ENCODE data around the gene DYNLT4. TPM values are rescaled to one million over a fixed set of nuclear protein-coding genes. Genes with fewer than 3 reads are reported as not detected.

The DYNLT4 gene
- total RNA-seq, 1 experiment from 2014 or later, result not detected

DNA sequence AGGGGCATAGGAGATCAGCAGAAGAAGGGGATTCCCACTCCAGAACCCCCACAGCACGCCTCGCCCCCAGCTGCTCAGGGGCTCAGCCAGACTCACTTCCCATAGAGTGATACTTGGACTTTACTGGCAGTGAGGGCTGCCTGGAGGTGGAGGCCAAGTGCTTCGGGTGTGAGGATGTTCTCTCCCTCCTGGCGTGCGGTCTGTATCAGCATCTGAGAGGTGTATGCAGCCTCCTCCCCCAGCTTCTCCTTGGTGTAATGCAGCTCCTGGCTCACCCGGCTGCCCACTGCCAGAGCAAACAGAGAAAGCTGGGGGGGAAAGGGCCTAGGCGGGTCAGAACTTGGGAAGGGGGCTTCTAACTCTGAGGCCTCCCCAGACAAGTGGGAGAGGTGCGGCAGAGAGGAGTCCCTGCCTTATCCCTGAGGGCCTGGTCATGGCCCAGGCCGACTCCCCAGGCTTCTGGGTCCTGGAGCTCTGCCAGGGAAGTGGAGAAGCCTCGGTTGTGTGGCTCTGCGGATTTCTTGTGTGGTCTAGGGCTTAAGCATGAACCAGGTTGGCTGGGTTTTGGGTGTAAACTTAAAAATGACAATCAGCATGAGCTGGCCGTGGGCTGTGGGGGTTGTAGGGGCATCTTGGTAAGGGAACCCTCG is 25.0 kb upstream of the DYNLT4 start:
- no peak for ATAC-seq
- Histone ChIP-seq H3K27me3 (ENCODE audit: control insufficient read depth, insufficient read depth, low read length) (no peaks in the 10 kb centered on the region), H3K27ac (ENCODE audit: low read length) (no peak overlapping the region), H3K9me3 (ENCODE audit: control insufficient read depth, insufficient read depth, low read depth, low read length) (no peaks in the 10 kb centered on the region), H3K4me1 (ENCODE audit: control insufficient read depth, insufficient read depth, low read length) (no peaks in the 10 kb centered on the region), H3K4me3 (ENCODE audit: low read depth in 2 of 2, low read length in 2 of 2) (no peak overlapping the region), H3K36me3 (ENCODE audit: control insufficient read depth, insufficient read depth, low read length) (no peaks in the 10 kb centered on the region)
- no TSS peak for BruUV-seq (replicated peaks)
- ChIA-PET POLR2A (no interaction called here), CTCF (no interaction called here)
- DNase-seq (ENCODE audit: low read depth, low spot score), result no peak
- TF ChIP-seq, protein P1, sequence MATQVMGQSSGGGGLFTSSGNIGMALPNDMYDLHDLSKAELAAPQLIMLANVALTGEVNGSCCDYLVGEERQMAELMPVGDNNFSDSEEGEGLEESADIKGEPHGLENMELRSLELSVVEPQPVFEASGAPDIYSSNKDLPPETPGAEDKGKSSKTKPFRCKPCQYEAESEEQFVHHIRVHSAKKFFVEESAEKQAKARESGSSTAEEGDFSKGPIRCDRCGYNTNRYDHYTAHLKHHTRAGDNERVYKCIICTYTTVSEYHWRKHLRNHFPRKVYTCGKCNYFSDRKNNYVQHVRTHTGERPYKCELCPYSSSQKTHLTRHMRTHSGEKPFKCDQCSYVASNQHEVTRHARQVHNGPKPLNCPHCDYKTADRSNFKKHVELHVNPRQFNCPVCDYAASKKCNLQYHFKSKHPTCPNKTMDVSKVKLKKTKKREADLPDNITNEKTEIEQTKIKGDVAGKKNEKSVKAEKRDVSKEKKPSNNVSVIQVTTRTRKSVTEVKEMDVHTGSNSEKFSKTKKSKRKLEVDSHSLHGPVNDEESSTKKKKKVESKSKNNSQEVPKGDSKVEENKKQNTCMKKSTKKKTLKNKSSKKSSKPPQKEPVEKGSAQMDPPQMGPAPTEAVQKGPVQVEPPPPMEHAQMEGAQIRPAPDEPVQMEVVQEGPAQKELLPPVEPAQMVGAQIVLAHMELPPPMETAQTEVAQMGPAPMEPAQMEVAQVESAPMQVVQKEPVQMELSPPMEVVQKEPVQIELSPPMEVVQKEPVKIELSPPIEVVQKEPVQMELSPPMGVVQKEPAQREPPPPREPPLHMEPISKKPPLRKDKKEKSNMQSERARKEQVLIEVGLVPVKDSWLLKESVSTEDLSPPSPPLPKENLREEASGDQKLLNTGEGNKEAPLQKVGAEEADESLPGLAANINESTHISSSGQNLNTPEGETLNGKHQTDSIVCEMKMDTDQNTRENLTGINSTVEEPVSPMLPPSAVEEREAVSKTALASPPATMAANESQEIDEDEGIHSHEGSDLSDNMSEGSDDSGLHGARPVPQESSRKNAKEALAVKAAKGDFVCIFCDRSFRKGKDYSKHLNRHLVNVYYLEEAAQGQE (IDR thresholded peaks at IDR 0.05; ENCODE audit: insufficient read depth in 1 of 2, low read depth in 2 of 2, low read length in 1 of 2), result no peak
- TF ChIP-seq POLR2AphosphoS5 (IDR thresholded peaks at IDR 0.05; ENCODE audit: low read depth, low read length) (no peak), TCF7L2 (IDR thresholded peaks at IDR 0.05; ENCODE audit: low read depth, low read length) (no peak), SIN3A (IDR thresholded peaks at IDR 0.05; ENCODE audit: borderline replicate concordance, insufficient read depth, low read depth, low read length) (no peak)
- TF ChIP-seq, protein P2, sequence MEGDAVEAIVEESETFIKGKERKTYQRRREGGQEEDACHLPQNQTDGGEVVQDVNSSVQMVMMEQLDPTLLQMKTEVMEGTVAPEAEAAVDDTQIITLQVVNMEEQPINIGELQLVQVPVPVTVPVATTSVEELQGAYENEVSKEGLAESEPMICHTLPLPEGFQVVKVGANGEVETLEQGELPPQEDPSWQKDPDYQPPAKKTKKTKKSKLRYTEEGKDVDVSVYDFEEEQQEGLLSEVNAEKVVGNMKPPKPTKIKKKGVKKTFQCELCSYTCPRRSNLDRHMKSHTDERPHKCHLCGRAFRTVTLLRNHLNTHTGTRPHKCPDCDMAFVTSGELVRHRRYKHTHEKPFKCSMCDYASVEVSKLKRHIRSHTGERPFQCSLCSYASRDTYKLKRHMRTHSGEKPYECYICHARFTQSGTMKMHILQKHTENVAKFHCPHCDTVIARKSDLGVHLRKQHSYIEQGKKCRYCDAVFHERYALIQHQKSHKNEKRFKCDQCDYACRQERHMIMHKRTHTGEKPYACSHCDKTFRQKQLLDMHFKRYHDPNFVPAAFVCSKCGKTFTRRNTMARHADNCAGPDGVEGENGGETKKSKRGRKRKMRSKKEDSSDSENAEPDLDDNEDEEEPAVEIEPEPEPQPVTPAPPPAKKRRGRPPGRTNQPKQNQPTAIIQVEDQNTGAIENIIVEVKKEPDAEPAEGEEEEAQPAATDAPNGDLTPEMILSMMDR (IDR thresholded peaks at IDR 0.05), result no peak
- intact Hi-C loops (cut with micrococcal nuclease; ENCODE audit: unreplicated experiment), result loop anchor here (10.0 kb wide), 1 partner anchor 473 kb away; no protein-coding TSS in a partner anchor
- in situ Hi-C loops (cut with HindIII; ENCODE audit: low pct_unique_long_range_greater_than_20kb, low sequenced_read_pairs), result no loop called here

DNA sequence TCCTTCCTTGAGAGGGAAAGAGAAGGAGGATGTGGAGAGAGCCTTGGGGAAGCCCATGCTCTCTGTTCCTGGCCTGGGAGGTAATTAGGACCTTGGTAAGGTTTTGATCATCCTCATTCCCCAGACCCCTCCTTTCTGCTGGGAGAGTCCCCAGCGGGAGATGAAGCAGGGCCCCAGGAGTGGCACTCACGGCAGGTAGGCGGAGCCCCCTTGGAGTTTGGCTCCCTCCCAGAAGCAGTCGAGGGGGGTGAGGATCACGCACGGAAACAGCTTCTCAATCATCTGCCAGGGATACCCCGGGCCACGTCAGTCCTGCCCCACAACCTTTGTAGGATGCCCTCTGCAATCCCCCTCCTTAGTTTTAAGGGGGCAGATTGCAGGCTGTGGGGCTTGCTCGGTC is 24.4 kb upstream of the DYNLT4 start:
- ATAC-seq (no peak), DNase-seq (ENCODE audit: low read depth, low spot score) (no peak)
- POLR2A ChIA-PET, result no interaction called here
- intact Hi-C loops (cut with micrococcal nuclease; ENCODE audit: unreplicated experiment) (loop anchor here (10.0 kb wide), 1 partner anchor 473 kb away; no protein-coding TSS in a partner anchor), in situ Hi-C loops (cut with HindIII; ENCODE audit: low pct_unique_long_range_greater_than_20kb, low sequenced_read_pairs) (no loop called here)
- no peak for TF ChIP-seq SIN3A (IDR thresholded peaks at IDR 0.05; ENCODE audit: borderline replicate concordance, insufficient read depth, low read depth, low read length)
- no peak for TF ChIP-seq TCF7L2 (IDR thresholded peaks at IDR 0.05; ENCODE audit: low read depth, low read length)
- TF ChIP-seq, protein P2 (IDR thresholded peaks at IDR 0.05), result no peak
- TF ChIP-seq, protein P1 (IDR thresholded peaks at IDR 0.05; ENCODE audit: insufficient read depth in 1 of 2, low read depth in 2 of 2, low read length in 1 of 2), result no peak
- TF ChIP-seq POLR2AphosphoS5 (IDR thresholded peaks at IDR 0.05; ENCODE audit: low read depth, low read length), result no peak
- CTCF ChIA-PET, result no interaction called here
- Histone ChIP-seq H3K27ac (ENCODE audit: low read length) (no peak overlapping the region), H3K4me1 (ENCODE audit: control insufficient read depth, insufficient read depth, low read length) (no peaks in the 10 kb centered on the region), H3K27me3 (ENCODE audit: control insufficient read depth, insufficient read depth, low read length) (no peaks in the 10 kb centered on the region), H3K9me3 (ENCODE audit: control insufficient read depth, insufficient read depth, low read depth, low read length) (no peaks in the 10 kb centered on the region), H3K36me3 (ENCODE audit: control insufficient read depth, insufficient read depth, low read length) (no peaks in the 10 kb centered on the region), H3K4me3 (ENCODE audit: low read depth in 2 of 2, low read length in 2 of 2) (no peak overlapping the region)
- no TSS peak for BruUV-seq (replicated peaks)
